ENCODE data around the gene MYBPH. TPM values are rescaled to one million over a fixed set of nuclear protein-coding genes. Genes with fewer than 3 reads are reported as not detected.

Gene MYBPH
- total RNA-seq, 6 experiments from 2014 or later, result not detected

GRCh38 chr1:203183828-203184227 is 8.2 kb upstream of the MYBPH start:
- H3K27me3 Mint-ChIP-seq (ENCODE audit: insufficient read depth), result peaks cover 4% of the 10 kb centered on the region
- no peak for TF ChIP-seq CTCF (IDR thresholded peaks at IDR 0.05)

GRCh38 chr1:203182387-203182953 is 6.8 kb upstream of the MYBPH start:
- peaks cover 15% of the 10 kb centered on the region for H3K4me1 Mint-ChIP-seq (ENCODE audit: low read depth)
- TF ChIP-seq CTCF (IDR thresholded peaks at IDR 0.05), result no peak
- H3K27me3 Mint-ChIP-seq (ENCODE audit: insufficient read depth), result peaks cover 4% of the 10 kb centered on the region
- no peak overlapping the region for H3K27ac Mint-ChIP-seq
- H3K4me3 Mint-ChIP-seq, result no peak overlapping the region
- no peak for DNase-seq
- H3K9me3 Mint-ChIP-seq, result no peaks in the 10 kb centered on the region
- no peaks in the 10 kb centered on the region for H3K36me3 Mint-ChIP-seq (ENCODE audit: low read depth)

More at GRCh38 chr1:203183828-203184227, 8.2 kb upstream of the MYBPH start:
- DNase-seq, result no peak
- no peaks in the 10 kb centered on the region for H3K9me3 Mint-ChIP-seq
- H3K4me1 Mint-ChIP-seq (ENCODE audit: low read depth), result peaks cover 2% of the 10 kb centered on the region
- H3K36me3 Mint-ChIP-seq (ENCODE audit: low read depth), result no peaks in the 10 kb centered on the region
- no peak overlapping the region for H3K27ac Mint-ChIP-seq
- H3K4me3 Mint-ChIP-seq, result no peak overlapping the region

- H3K36me3 Mint-ChIP-seq (ENCODE audit: low read depth), result no peaks in the 10 kb centered on the region
- peaks cover 22% of the 10 kb centered on the region for H3K4me1 Mint-ChIP-seq (ENCODE audit: low read depth)
- no peaks in the 10 kb centered on the region for H3K9me3 Mint-ChIP-seq
- no peak for DNase-seq
- no peak overlapping the region for H3K4me3 Mint-ChIP-seq
- H3K27ac Mint-ChIP-seq, result no peak overlapping the region
- no peak for TF ChIP-seq CTCF (IDR thresholded peaks at IDR 0.05)
- H3K27me3 Mint-ChIP-seq (ENCODE audit: insufficient read depth), result peaks cover 2% of the 10 kb centered on the region
These were observed 6.2 kb upstream of the MYBPH start for GRCh38 chr1:203181586-203182386.

- no peak for DNase-seq
- peaks cover 32% of the 10 kb centered on the region for H3K4me1 Mint-ChIP-seq (ENCODE audit: low read depth)
- no peak overlapping the region for H3K4me3 Mint-ChIP-seq
- no peaks in the 10 kb centered on the region for H3K36me3 Mint-ChIP-seq (ENCODE audit: low read depth)
- TF ChIP-seq CTCF (IDR thresholded peaks at IDR 0.05), result no peak
- no peaks in the 10 kb centered on the region for H3K9me3 Mint-ChIP-seq
- peaks cover 2% of the 10 kb centered on the region for H3K27me3 Mint-ChIP-seq (ENCODE audit: insufficient read depth)
- no peak overlapping the region for H3K27ac Mint-ChIP-seq
These were observed 5.1 kb upstream of the MYBPH start for GRCh38 chr1:203180611-203181330.

- Mint-ChIP-seq H3K36me3 (ENCODE audit: low read depth) (no peaks in the 10 kb centered on the region), H3K27ac (no peak overlapping the region), H3K4me1 (ENCODE audit: low read depth) (peaks cover 36% of the 10 kb centered on the region), H3K27me3 (ENCODE audit: insufficient read depth) (peaks cover 2% of the 10 kb centered on the region), H3K4me3 (no peak overlapping the region), H3K9me3 (no peaks in the 10 kb centered on the region)
- no peak for TF ChIP-seq CTCF (IDR thresholded peaks at IDR 0.05)
- no peak for DNase-seq
These were observed 4.0 kb upstream of the MYBPH start for GRCh38 chr1:203179667-203180005.
